Gastroesophageal sphincter (tissue), 3 donors: Measurements from ENCODE around the gene GUCA2A.

Experiments
- POLR2AphosphoS5 ChIP-seq: sonication (generic); formaldehyde crosslinking; IDR thresholded peaks from one replicate; pipeline ENCODE4 v1.6.1; 2017; ENCODE audit warnings: antibody characterized with exemption
- TF ChIP-seq, protein P1 (sequence below), 4 experiments: fragments of 200-600 bp in 2 of 4; fragments of 450-650 bp in 2 of 4; sonication (generic) in 1 of 4; IDR thresholded peaks; one replicate each; pipeline ENCODE4 v1.5.1; 2017 to 2019; ENCODE audit warnings: antibody characterized with exemption in 4 of 4, mild to moderate bottlenecking in 2 of 4, moderate library complexity in 2 of 4

DNA sequence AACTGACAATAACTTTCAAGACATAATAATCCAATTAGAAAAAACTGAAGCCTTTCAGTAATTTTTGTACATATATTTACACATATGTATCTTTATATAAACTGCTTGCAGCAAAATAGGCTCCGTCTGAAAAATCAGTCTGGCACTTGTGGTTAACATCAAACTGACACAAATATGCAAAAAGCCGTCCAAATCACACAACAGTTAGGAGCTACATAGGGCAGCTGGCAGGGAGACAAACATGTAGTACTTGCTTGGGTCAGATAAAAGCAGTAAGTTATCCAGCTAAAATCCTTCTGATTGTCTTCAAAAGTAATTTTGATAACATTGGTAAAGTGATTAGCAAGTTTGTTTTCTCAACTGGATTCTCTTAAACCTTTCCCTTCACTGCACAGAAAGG is 14.7 kb upstream of the GUCA2A start:
- TF ChIP-seq, protein P1, sequence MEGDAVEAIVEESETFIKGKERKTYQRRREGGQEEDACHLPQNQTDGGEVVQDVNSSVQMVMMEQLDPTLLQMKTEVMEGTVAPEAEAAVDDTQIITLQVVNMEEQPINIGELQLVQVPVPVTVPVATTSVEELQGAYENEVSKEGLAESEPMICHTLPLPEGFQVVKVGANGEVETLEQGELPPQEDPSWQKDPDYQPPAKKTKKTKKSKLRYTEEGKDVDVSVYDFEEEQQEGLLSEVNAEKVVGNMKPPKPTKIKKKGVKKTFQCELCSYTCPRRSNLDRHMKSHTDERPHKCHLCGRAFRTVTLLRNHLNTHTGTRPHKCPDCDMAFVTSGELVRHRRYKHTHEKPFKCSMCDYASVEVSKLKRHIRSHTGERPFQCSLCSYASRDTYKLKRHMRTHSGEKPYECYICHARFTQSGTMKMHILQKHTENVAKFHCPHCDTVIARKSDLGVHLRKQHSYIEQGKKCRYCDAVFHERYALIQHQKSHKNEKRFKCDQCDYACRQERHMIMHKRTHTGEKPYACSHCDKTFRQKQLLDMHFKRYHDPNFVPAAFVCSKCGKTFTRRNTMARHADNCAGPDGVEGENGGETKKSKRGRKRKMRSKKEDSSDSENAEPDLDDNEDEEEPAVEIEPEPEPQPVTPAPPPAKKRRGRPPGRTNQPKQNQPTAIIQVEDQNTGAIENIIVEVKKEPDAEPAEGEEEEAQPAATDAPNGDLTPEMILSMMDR (IDR thresholded peaks at IDR 0.05): no peak
- no peak for TF ChIP-seq POLR2AphosphoS5
